Measurements from ENCODE around the gene FCAMR.
"Not testable (repeated sequence)": the region's sequence is repeated elsewhere in the genome, so short reads cannot be mapped to it uniquely, and the experiment has no call there.

FCAMR gene

DNA sequence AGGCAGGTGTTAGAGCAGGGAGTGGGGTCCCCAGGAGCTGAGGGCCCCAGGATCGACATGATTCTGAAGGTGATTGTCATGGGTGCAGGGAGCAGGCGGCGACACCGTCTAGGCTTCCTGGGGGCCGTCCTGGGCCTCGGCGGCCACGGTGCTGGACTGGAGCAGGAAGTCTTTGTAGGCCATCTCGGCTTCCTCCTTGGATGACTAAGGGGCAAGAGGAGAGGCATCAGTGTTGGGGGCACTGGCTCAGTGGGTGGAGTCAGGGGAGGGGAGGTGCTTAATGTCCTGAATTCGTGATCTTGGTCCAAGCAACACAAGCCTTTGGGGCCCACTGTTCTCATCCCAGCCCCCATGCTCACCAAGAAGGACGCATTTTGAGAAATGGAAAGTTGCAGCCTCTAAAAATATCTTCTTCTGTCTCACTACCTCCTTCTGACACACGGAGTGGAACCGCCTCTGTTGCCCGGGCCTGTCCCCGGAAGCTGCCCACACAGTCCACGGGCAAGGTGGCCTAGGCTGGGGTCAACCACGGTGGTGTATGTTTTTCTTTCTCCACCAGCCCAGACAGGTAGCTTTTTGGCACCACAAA, 40.0 kb downstream of the FCAMR start:
- DNase-seq: no peak

DNA sequence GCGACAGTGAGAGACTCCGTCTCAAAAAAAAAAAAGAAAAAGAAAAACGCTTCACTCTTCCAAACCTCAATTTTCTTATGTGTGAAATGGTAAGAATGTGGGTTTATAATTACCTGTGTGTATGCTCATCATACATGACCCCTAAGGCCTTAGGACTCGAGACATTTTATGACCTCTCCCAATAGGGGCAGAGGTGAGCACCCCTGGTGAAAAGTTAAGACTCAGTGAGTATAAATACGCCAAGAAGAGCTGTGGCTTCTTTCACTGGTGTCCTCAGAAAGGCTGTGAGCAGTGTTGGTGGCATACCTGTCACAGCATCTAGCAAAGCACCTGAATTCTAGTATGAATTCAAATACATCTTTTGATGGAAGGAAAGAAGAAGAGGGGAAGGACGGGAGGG, 40.7 kb downstream of the FCAMR start:
- no peak for DNase-seq

DNA sequence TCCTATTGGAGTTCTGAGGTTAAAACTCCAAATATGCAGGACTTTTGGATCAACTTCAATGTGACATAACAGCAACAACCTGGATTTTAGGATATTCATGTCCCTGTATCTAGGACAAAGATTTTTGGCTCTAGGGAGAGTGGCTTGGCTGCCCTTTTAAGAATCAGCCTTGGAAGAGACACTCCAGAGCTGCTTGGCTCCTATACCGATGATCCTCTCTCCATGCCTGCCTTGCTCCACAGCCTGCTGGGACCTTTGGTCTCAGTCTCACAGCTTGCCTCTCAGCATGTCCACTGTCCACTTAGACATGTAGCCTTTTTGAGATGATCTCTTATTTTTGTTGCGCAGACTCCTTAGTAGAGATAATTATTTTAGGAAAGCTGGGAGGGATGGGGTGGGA, 44.0 kb downstream of the FCAMR start:
- DNase-seq: no peak

DNA sequence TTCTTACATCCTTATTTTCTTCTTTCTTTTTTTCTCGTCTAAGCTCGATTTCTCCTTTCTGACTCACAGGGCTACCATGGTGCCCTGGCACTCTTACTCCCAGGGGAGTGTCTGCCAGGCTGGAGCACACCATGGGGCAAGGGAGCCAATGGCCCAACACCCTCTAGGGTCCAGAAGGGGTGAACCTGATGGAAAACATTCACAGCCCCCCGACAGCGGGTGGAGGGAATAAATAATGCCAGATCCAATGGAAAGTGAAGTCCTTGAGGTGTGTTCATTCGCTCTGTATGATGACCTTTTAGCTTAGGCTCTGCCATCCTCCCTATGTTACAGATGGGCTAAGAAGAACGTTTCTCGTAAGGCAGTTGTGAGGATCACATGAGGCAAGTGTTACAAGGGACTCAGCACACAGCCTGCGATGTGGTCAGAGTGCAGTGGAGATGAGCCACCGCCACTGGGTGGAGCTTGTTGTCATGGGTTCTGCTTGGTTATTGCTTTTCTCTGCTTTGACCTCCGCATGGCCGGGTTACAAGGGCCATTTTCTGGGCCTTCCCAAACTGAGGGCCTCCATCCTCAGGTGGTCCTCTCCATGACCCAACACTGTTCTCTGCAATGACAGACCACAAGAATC, 45.0 kb downstream of the FCAMR start:
- no peak for DNase-seq

- no peak for DNase-seq
Measured at GRCh38 chr1:206924592-206925105, 45.6 kb downstream of the FCAMR start.

GRCh38 chr1:206923961-206924557, 46.2 kb downstream of the FCAMR start:
- not testable (repeated sequence) for DNase-seq

DNA sequence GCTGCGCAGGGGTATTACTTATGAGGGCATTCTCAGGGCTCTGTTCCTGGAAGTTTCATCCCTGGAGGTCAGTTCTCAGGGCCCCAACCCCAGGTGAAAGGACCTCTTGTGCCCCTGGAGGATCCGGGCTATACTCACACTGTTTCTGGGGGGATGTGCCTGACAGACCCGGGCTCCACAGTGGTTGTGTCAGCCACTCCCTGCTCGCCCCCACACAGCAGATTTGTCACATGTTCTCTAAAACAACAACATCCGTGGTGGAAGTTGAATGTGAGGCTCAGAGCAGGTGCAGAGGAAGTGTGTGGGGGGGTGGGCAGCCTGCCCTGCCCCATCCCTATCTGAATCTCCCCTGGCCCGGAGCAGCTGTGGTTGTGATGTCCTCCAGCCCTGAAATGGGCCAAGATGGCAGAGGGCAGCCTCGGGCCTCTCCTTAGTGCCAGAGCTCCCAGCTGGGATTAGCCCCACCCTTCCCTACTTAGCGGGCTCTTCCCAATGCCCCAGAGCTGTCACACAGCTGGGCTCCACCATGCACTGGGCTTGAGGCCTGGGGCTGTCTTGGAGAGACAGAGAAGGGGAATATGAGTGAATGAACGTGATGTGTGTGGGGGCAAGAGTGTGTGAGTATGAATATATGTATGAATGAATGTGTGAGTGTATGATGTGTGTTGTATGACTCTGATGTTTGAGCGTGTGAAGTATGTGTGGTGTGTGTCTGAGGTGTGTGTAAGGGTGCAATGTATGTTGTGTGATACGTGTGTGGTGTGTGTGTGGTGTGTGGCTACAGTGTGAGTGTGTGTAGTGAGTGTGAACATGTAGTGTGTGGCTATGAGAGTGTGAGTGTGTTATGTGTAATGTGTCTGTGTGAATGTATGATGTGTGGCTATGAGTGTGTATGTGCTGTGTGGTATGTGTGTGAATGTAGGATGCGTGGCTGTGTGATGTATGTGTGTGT, 47.0 kb downstream of the FCAMR start:
- DNase-seq: peak; percentile 48

DNA sequence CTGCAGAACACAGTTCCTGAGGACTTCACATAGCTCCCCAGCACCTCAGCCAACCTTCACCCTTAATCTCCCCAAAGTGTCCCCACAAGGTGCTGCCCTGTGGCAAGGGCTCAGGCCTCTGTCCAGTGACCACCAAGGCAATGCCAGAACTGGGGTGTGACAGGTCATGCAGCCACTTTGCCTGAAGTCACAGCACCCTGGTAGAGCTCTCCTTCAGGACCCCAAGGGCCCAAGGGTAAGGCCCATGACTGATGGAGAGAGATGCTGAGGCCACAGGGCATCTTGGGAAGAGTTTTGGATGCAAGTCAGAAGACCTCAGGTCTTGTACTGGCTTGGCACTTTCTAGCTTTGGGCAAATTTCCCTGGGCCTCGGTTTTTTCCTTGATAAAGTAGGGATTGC, 47.7 kb downstream of the FCAMR start:
- no peak for DNase-seq

DNA sequence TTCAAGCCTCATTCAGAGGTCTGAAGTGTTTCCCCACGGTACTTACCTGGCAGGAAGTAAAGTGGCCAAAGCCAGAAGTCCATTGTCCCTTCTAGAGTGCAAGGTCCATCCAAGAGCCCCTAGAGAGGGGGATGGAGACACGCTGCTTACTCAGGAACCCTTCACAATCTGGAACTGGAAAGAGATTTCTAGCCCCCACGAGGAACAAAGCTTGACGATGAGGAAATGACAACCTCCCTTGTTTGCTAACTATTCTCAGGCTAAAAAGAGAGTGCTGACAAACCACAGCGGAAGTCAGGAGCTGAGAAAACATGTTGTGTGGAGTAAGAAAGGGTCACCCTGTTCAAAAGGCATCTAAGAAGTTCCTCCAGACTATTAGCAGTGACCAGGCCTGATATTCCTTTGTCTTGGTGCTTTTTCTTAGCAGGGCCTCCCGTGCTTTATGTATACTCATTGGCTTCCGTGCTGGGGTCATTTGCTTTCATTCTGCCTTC, 48.4 kb downstream of the FCAMR start, which contains the start of gene FCMR:
Gene FCMR, minus strand, starts transcription at position 170 of the 494 bp plus-strand sequence. Its CDS starts 87 bp downstream, at position 83.
- peak; percentile 23 for DNase-seq

DNA sequence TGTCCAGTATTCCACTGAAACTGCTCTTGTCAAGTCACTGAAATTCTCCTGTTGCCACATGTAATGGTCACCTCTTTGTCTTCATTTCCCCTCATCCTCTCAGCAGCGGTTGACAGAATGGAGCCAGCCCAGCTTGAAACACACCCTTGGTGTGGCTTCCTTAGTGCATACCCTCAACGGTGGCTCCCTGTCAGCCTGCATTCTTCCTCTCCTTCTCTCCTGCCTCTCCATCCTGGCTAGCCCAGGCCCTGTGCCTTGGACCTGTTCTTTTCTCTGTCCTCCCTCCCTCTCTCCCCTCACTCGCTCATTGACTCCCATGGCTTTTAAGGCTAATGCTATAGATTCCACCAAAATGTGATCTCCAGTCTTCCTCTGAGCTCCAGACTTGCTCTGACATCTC, 52.2 kb downstream of the FCAMR start:
- no peak for DNase-seq

GRCh38 chr1:206916000-206916709, 54.1 kb downstream of the FCAMR start:
- no peak for DNase-seq

DNA sequence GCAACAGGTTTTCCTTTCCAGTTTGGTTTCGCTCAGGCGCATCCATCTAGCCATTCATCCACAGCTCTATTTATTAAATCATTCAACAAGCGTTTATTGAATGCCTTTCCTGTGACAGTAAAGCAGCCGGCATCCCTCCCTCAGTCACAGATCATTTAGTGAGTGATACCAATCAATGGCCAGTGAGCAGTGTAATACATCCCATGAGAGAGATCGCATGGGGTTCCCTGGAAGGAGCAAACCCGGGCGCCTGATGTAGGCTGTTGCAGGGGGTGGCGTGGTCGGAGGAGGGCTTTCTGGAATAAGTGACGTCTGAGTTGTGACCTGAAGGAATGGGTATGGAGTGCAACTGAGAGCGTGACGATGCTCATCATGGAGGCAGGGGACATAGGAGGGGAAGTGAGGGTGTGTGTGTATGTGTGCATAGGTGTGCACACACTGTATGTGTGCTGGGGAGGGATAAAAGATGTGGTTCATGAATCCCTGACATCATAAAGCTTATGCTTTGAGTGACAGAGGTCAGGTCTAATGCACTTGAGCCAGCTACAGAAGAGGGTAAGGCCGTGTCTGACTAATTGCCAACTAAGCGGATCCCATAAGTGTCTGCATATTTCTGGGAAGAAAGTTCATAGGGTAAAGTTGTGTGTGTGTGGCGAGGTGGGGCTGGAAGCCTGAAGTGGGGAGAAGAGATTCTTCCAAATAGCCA, 55.1 kb downstream of the FCAMR start:
- no peak for DNase-seq

DNA sequence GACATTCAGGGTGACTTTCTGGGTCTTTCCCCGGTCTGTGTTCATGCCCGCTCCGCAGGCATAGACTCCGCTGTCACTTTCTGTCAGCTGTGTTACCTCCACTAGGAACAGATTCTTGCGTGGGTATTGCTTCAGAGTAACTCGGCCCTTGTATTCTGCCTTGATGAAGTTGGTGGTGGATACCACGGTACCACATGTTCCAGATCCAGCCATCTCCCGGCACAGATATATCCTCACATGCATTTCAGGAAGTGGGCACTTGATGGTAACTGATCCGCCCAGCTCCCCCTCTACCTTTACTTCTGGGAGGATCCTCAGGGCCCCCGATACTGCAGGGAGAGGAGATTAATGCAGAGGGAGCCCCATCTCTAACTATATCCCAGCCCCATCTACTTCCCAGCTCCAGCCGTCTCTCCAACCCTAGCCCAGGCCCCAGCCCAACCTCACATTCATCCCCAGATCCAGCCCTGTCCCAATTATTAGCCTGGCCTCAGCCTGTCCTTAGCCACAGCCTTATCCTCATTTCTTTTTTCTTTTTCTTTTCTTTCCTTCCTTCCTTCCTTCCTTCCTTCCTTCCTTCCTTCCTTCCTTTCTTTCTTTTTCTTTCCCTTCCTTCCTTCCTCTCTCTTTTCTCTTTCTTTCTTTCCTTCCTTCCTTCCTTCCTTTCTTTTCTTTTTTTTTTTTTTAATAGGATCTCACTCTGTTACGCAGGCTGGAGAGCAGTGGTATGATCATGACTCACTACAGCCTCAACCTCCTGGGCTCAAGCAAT, 56.3 kb downstream of the FCAMR start:
- DNase-seq: no peak

- peak; percentile 37 for DNase-seq
Measured at GRCh38 chr1:206912445-206913095, 57.7 kb downstream of the FCAMR start.

- no peak for DNase-seq
Measured at GRCh38 chr1:206911064-206911663, 59.1 kb downstream of the FCAMR start.

GRCh38 chr1:206909883-206910318, 60.4 kb downstream of the FCAMR start:
- no peak for DNase-seq

GRCh38 chr1:206909161-206909882, 60.9 kb downstream of the FCAMR start:
- peak; percentile 48 for DNase-seq

GRCh38 chr1:206908038-206908437, 62.2 kb downstream of the FCAMR start:
- DNase-seq: no peak
